GM12878 (cell line): ENCODE measurements around the gene SMU1. TPM values are rescaled to one million over a fixed set of nuclear protein-coding genes. Genes with fewer than 3 reads are reported as not detected.

ENCODE experiments used
- ATAC-seq: fragments of 200-7000 bp; cut with Tn5 transposase; 3 replicates; pipeline ENCODE4 v1.9.1; 2020; ENCODE audit warnings: mild to moderate bottlenecking, moderate library complexity
- BruUV-seq: library from RNA; stranded (reverse); fragments of 400-500 nt; replicated peaks from 2 replicates; lab custom pipeline; 2021; lab: Mats Ljungman, UMichigan
- CTCF ChIA-PET: fragments of 300-600 bp; sonication (Branson Sonifier 250); formaldehyde crosslinking; extraction: SDS; loops from one replicate; lab custom pipeline; 2021; ENCODE audit warnings: inconsistent platforms; lab: Yijun Ruan, JAX
- POLR2A ChIA-PET: fragments of 350-600 bp; formaldehyde crosslinking; extraction: SDS; loops from one replicate; lab custom pipeline; 2021; ENCODE audit warnings: inconsistent platforms; lab: Charles Lee
- RAD21 ChIA-PET: fragments of 300-600 bp; sonication (Branson Sonifier 250); formaldehyde crosslinking; loops from one replicate; lab custom pipeline; 2023; ENCODE audit warnings: antibody characterized with exemption; ENCODE audit not compliant: unreplicated experiment; lab: Charles Lee
- SMC1A ChIA-PET: fragments of 300-600 bp; sonication (Branson Sonifier 250); formaldehyde crosslinking; loops from one replicate; lab custom pipeline; 2023; ENCODE audit not compliant: unreplicated experiment, uncharacterized antibody; lab: Charles Lee
- DNase-seq: peaks from one replicate; pipeline ENCODE4 v3.0.0-alpha.2; 2011; ENCODE audit warnings: low read depth, low spot score
- FAIRE-seq: peaks from 3 replicates; lab custom pipeline; 2011; peaks lifted over from hg19 to GRCh38; lab: Jason Lieb, UNC
- H2AFZ ChIP-seq: 2 replicates; pipeline ENCODE4 v1.6.0; 2011; ENCODE audit warnings: low read depth, low read length, control low read depth; ENCODE audit not compliant: control insufficient read depth
- H3K27ac ChIP-seq: 2 replicates; pipeline ENCODE4 v1.5.1; 2011; ENCODE audit warnings: control low read depth; ENCODE audit not compliant: control insufficient read depth, insufficient read depth
- H3K27me3 ChIP-seq, 2 experiments: replicated peaks in 1 of 2; 2 replicates each; pipeline versions ENCODE4 v1.6.0 to v1.6.1; 2011; ENCODE audit warnings: low read length in 1 of 2; ENCODE audit not compliant: control insufficient read depth in 2 of 2, insufficient read depth in 2 of 2
- H3K36me3 ChIP-seq, 2 experiments: 2 replicates each; pipeline ENCODE4 v1.5.1; 2011; ENCODE audit warnings: low read length in 1 of 2; ENCODE audit not compliant: control insufficient read depth in 2 of 2, insufficient read depth in 2 of 2
- H3K4me1 ChIP-seq: 2 replicates; pipeline ENCODE4 v1.6.1; 2011; ENCODE audit warnings: mild to moderate bottlenecking, low read length, moderate library complexity, mixed read lengths; ENCODE audit not compliant: control insufficient read depth, insufficient read depth
- H3K4me2 ChIP-seq: 2 replicates; pipeline ENCODE4 v1.6.0; 2011; ENCODE audit warnings: control low read depth; ENCODE audit not compliant: control insufficient read depth, insufficient read depth
- H3K4me3 ChIP-seq: fragments of 200-600 bp; sonication (generic); 2 replicates; pipeline ENCODE4 v1.5.1; 2016
- H3K79me2 ChIP-seq: 2 replicates; pipeline ENCODE4 v1.6.0; 2011; ENCODE audit warnings: low read length; ENCODE audit not compliant: control insufficient read depth, insufficient read depth
- H3K9ac ChIP-seq: 2 replicates; pipeline ENCODE4 v1.8.0; 2011; ENCODE audit warnings: low read length, control low read depth, mixed read lengths; ENCODE audit not compliant: control insufficient read depth, insufficient read depth
- H3K9me3 ChIP-seq: replicated peaks from 3 replicates; pipeline ENCODE4 v1.5.1; 2011; ENCODE audit warnings: mild to moderate bottlenecking, low read length; ENCODE audit not compliant: control insufficient read depth, insufficient read depth
- H4K20me1 ChIP-seq: 2 replicates; pipeline ENCODE4 v1.6.0; 2011; ENCODE audit not compliant: control insufficient read depth, insufficient read depth
- CBX5 ChIP-seq: sonication (generic); IDR thresholded peaks from 2 replicates; pipeline ENCODE4 v1.6.1; 2016; ENCODE audit warnings: low read depth, moderate library complexity, mild to moderate bottlenecking, inconsistent platforms
- CHD1 ChIP-seq: IDR thresholded peaks from 2 replicates; pipeline ENCODE4 v1.6.1; 2012; ENCODE audit warnings: low read depth, low read length, improper control_type of control experiment
- FOS ChIP-seq: IDR thresholded peaks from 3 replicates; pipeline ENCODE4 v1.6.1; 2011; ENCODE audit warnings: borderline replicate concordance; ENCODE audit not compliant: insufficient read length; ENCODE audit errors: extremely low read depth
- GABPA ChIP-seq: IDR thresholded peaks from 2 replicates; pipeline ENCODE4 v1.6.1; 2014; ENCODE audit warnings: antibody characterized with exemption, low read depth, mild to moderate bottlenecking, inconsistent platforms
- HCFC1 ChIP-seq: fragments of 150-350 bp; IDR thresholded peaks from 2 replicates; pipeline ENCODE4 v1.6.1; 2014; ENCODE audit warnings: low read length
- JUNB ChIP-seq: IDR thresholded peaks from 2 replicates; pipeline ENCODE4 v1.6.1; 2016; ENCODE audit warnings: antibody characterized with exemption, mild to moderate bottlenecking
- MLLT1 ChIP-seq: fragments of 450-650 bp; IDR thresholded peaks from 2 replicates; pipeline ENCODE4 v1.6.1; 2016; ENCODE audit warnings: mild to moderate bottlenecking
- MTA3 ChIP-seq: IDR thresholded peaks from 2 replicates; pipeline ENCODE4 v1.6.1; 2012; ENCODE audit warnings: low read length, inconsistent platforms, borderline replicate concordance
- NFYB ChIP-seq: IDR thresholded peaks from 2 replicates; pipeline ENCODE4 v1.6.1; 2011; ENCODE audit warnings: low read depth, mild to moderate bottlenecking, low read length, improper control_type of control experiment, moderate library complexity; ENCODE audit not compliant: insufficient read depth
- RELA ChIP-seq: fragments of 450-650 bp; IDR thresholded peaks from 2 replicates; pipeline ENCODE4 v1.8.0; 2014; ENCODE audit warnings: borderline replicate concordance; ENCODE audit not compliant: partially characterized antibody
- RFX5 ChIP-seq: IDR thresholded peaks from 2 replicates; pipeline ENCODE4 v1.6.1; 2011; ENCODE audit warnings: low read depth, low read length, improper control_type of control experiment
- SPI1 ChIP-seq: IDR thresholded peaks from 2 replicates; pipeline ENCODE4 v1.6.1; 2011; ENCODE audit warnings: low read depth, mild to moderate bottlenecking, low read length, moderate library complexity, borderline replicate concordance; ENCODE audit not compliant: insufficient read depth
- STAT1 ChIP-seq: fragments of 450-650 bp; conservative IDR thresholded peaks from 2 replicates; pipeline ENCODE4 v1.6.1; 2014; ENCODE audit warnings: antibody characterized with exemption, mild to moderate bottlenecking
- TCF7 ChIP-seq: IDR thresholded peaks from 2 replicates; pipeline ENCODE4 v1.6.1; 2014; ENCODE audit warnings: antibody characterized with exemption, borderline replicate concordance
- ZBED1 ChIP-seq: IDR thresholded peaks from 2 replicates; pipeline ENCODE4 v1.6.1; 2016; ENCODE audit warnings: borderline replicate concordance
- ZNF207 ChIP-seq: fragments of 450-650 bp; IDR thresholded peaks from 2 replicates; pipeline ENCODE4 v1.6.1; 2014; ENCODE audit warnings: antibody characterized with exemption, mild to moderate bottlenecking, borderline replicate concordance
- ZNF217 ChIP-seq: fragments of 450-650 bp; IDR thresholded peaks from 2 replicates; pipeline ENCODE4 v1.6.1; 2017; ENCODE audit warnings: antibody characterized with exemption, mild to moderate bottlenecking
- ZNF24 ChIP-seq: fragments of 450-650 bp; IDR thresholded peaks from 2 replicates; pipeline ENCODE4 v1.6.1; 2017; ENCODE audit warnings: antibody characterized with exemption, mild to moderate bottlenecking
- ZNF274 ChIP-seq: IDR thresholded peaks from one replicate; pipeline ENCODE4 v1.8.0; 2011; ENCODE audit not compliant: insufficient read length, insufficient read depth
- ZNF622 ChIP-seq: fragments of 450-650 bp; IDR thresholded peaks from 2 replicates; pipeline ENCODE4 v1.6.1; 2017; ENCODE audit warnings: mild to moderate bottlenecking, inconsistent platforms
- WGBS: methylation state at CpG from one replicate; pipeline ENCODE4 v1.1.6; 2016; ENCODE audit warnings: low lambda C conversion rate; ENCODE audit not compliant: insufficient replicate concordance, insufficient coverage; ENCODE audit errors: missing lambda C conversion rate; 5-methylcytosine and 5-hydroxymethylcytosine counted together
- in situ Hi-C: fragments of 300-500 bp; cut with MboI; formaldehyde crosslinking; loops from 9 replicates; pipeline ENCODE4 v1.14.3; 2018; ENCODE audit warnings: mixed read lengths
- intact Hi-C: fragments of 100-400 bp; cut with micrococcal nuclease; formaldehyde crosslinking; loops from one replicate; pipeline ENCODE4 v1.14.2; 2022; ENCODE audit not compliant: unreplicated experiment
- polyA plus RNA-seq, 11 experiments: library from polyadenylated mRNA; depleted of rRNA in 4 of 11; unstranded in 6 of 11; stranded (reverse) in 5 of 11; fragments of >200 nt; fragmentation: Nextera tagmentation in 4 of 11; fragmentation: Illumina TruSeq in 1 of 11; extraction: Ambion mirVana in 4 of 11; extraction: Trizol in 1 of 11; gene quantifications; 1 replicate in 1 of 11; 2 replicates in 10 of 11; pipeline versions ENCODE4 v1.2.1 to v1.2.3, GENCODE V29; 2011 to 2016; ENCODE audit warnings: inconsistent platforms in 2 of 11, missing spikeins in 2 of 11, low read depth in 1 of 11
- total RNA-seq, 4 experiments: library from RNA; depleted of rRNA in 3 of 4; stranded (reverse); fragments of >200 nt in 3 of 4; fragmentation: Illumina TruSeq in 1 of 4; extraction: Trizol in 1 of 4; gene quantifications; 2 replicates each; pipeline versions ENCODE4 v1.2.1 to v1.2.3, GENCODE V29; 2013 to 2021
- TF ChIP-seq, protein P1 (sequence below): IDR thresholded peaks from 2 replicates; pipeline ENCODE4 v1.6.1; 2011; ENCODE audit warnings: low read depth, mild to moderate bottlenecking, low read length, moderate library complexity, borderline replicate concordance; ENCODE audit errors: extremely low read depth

Gene SMU1
- total and polyA plus RNA-seq, 10 of the 15 experiments (the other 5 are each of a cell fraction or from before 2014, with no cell fraction given): 18.5 to 34.6 (median 20.9) TPM

DNA sequence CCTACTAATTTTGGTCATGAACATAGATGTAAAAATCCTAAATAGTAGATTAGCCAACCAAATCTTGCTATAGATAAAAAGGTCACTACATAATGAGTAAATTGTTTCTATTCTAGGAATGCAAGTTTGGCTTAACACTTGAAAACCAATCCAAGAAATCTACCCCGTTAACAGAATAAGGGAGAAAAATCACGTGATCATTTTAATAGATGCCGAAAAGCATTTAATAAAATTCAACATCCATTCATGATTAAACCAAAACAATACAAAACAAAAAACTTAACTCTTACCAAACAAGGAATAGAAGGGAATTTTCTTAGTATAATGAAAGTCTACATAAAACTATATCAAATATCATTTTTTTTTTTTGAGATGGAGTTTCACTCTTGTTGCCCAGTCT lies 20.7 kb upstream of the SMU1 start:
- no peak overlapping the region for H3K4me2 ChIP-seq
- ChIA-PET RAD21 (no interaction called here), SMC1A (no interaction called here), POLR2A (interaction anchor here (0.6 kb wide), 1 partner anchor 12 kb away, joined by 4 read pairs; no protein-coding TSS in a partner anchor), CTCF (no interaction called here)
- FAIRE-seq: no peak
- intact Hi-C loops: no loop called here
- H3K79me2 ChIP-seq: no peaks in the 10 kb centered on the region
- BruUV-seq: no TSS peak
- no peak for ATAC-seq
- H2AFZ ChIP-seq: no peak overlapping the region
- H3K4me1 ChIP-seq: no peaks in the 10 kb centered on the region
- WGBS: 96% methylated on average over 3 of the region's 3 CpGs
- H3K27me3 ChIP-seq: no peaks in the 10 kb centered on the region
- no peaks in the 10 kb centered on the region for H3K9me3 ChIP-seq
- DNase-seq: no peak
- no peaks in the 10 kb centered on the region for H4K20me1 ChIP-seq
- in situ Hi-C loops: no loop called here
- H3K36me3 ChIP-seq: no peaks in the 10 kb centered on the region
- no peak overlapping the region for H3K27ac ChIP-seq
- no peak overlapping the region for H3K9ac ChIP-seq
- no peak for TF ChIP-seq MTA3
- no peak for TF ChIP-seq GABPA
- TF ChIP-seq, protein P1, sequence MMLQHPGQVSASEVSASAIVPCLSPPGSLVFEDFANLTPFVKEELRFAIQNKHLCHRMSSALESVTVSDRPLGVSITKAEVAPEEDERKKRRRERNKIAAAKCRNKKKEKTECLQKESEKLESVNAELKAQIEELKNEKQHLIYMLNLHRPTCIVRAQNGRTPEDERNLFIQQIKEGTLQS: no peak
- TF ChIP-seq ZNF24: no peak
- TF ChIP-seq CHD1: no peak
- TF ChIP-seq FOS: no peak
- no peak for TF ChIP-seq HCFC1
- TF ChIP-seq ZNF217: no peak
- no peak for TF ChIP-seq RFX5
- TF ChIP-seq JUNB: no peak
- no peak overlapping the region for H3K4me3 ChIP-seq

GRCh38 chr9:33092634-33093033 lies 16.2 kb upstream of the SMU1 start:
- Histone ChIP-seq H3K27ac (no peak overlapping the region), H2AFZ (no peak overlapping the region), H3K36me3 (no peaks in the 10 kb centered on the region), H3K9me3 (no peaks in the 10 kb centered on the region), H3K4me2 (no peak overlapping the region), H4K20me1 (no peaks in the 10 kb centered on the region), H3K27me3 (no peaks in the 10 kb centered on the region), H3K79me2 (no peaks in the 10 kb centered on the region), H3K4me1 (no peaks in the 10 kb centered on the region), H3K4me3 (no peak overlapping the region), H3K9ac (no peak overlapping the region)
- ChIA-PET RAD21 (no interaction called here), POLR2A (no interaction called here), CTCF (no interaction called here), SMC1A (no interaction called here)
- in situ Hi-C loops (no loop called here), intact Hi-C loops (no loop called here)
- no peak for ATAC-seq
- WGBS: 42% methylated on average over 5 of the region's 5 CpGs
- no peak for FAIRE-seq
- BruUV-seq: no TSS peak
- no peak for DNase-seq
- TF ChIP-seq CBX5 (no peak), TCF7 (no peak), ZNF622 (no peak), STAT1 (no peak), NFYB (no peak), MLLT1 (no peak), SPI1 (no peak), ZNF274 (no peak), JUNB (no peak), ZBED1 (no peak), ZNF207 (no peak), RELA (no peak)
